WTC11 (cell line): ENCODE measurements around the gene CROCC2.

Experiments
- GABPB1 ChIP-seq: sonication (generic); formaldehyde crosslinking; IDR thresholded peaks from 2 replicates; pipeline ENCODE4 v1.8.1; 2023; ENCODE audit warnings: mild to moderate bottlenecking, missing genetic modification reagents
- MLX ChIP-seq: sonication (generic); formaldehyde crosslinking; IDR thresholded peaks from 2 replicates; pipeline ENCODE4 v1.8.1; 2023; ENCODE audit warnings: mild to moderate bottlenecking, missing genetic modification reagents, moderate library complexity
- TF ChIP-seq, protein P1 (sequence below): sonication (generic); formaldehyde crosslinking; IDR thresholded peaks from 2 replicates; pipeline ENCODE4 v1.8.0; 2022; ENCODE audit warnings: mild to moderate bottlenecking, missing genetic modification reagents
- TF ChIP-seq, protein P2 (sequence below): fragments of 200-600 bp; IDR thresholded peaks from 2 replicates; pipeline ENCODE4 v1.8.0; 2022; ENCODE audit warnings: antibody characterized with exemption
- TF ChIP-seq, protein P3 (sequence below): sonication (generic); formaldehyde crosslinking; IDR thresholded peaks from 2 replicates; pipeline ENCODE4 v1.8.0; 2023; ENCODE audit warnings: missing genetic modification reagents

- TF ChIP-seq, protein P1, sequence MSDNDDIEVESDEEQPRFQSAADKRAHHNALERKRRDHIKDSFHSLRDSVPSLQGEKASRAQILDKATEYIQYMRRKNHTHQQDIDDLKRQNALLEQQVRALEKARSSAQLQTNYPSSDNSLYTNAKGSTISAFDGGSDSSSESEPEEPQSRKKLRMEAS: no peak
- TF ChIP-seq GABPB1 (CRISPR knock-in tag) (no peak), MLX (CRISPR knock-in tag) (no peak)
- TF ChIP-seq, protein P2, sequence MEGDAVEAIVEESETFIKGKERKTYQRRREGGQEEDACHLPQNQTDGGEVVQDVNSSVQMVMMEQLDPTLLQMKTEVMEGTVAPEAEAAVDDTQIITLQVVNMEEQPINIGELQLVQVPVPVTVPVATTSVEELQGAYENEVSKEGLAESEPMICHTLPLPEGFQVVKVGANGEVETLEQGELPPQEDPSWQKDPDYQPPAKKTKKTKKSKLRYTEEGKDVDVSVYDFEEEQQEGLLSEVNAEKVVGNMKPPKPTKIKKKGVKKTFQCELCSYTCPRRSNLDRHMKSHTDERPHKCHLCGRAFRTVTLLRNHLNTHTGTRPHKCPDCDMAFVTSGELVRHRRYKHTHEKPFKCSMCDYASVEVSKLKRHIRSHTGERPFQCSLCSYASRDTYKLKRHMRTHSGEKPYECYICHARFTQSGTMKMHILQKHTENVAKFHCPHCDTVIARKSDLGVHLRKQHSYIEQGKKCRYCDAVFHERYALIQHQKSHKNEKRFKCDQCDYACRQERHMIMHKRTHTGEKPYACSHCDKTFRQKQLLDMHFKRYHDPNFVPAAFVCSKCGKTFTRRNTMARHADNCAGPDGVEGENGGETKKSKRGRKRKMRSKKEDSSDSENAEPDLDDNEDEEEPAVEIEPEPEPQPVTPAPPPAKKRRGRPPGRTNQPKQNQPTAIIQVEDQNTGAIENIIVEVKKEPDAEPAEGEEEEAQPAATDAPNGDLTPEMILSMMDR: no peak
- TF ChIP-seq, protein P3, sequence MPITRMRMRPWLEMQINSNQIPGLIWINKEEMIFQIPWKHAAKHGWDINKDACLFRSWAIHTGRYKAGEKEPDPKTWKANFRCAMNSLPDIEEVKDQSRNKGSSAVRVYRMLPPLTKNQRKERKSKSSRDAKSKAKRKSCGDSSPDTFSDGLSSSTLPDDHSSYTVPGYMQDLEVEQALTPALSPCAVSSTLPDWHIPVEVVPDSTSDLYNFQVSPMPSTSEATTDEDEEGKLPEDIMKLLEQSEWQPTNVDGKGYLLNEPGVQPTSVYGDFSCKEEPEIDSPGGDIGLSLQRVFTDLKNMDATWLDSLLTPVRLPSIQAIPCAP (CRISPR knock-in tag): no peak
Observed at GRCh38 chr2:241030333-241030680, 124.2 kb downstream of the CROCC2 start.
